Smooth muscle cell (in vitro differentiated cells): ENCODE results near the gene ATG2A. TPM values are rescaled to one million over a fixed set of nuclear protein-coding genes. Genes with fewer than 3 reads are reported as not detected.
A peak's percentile ranks its signal among the peaks of the same experiment; 100 is the strongest.
"Not testable (repeated sequence)": the region's sequence is repeated elsewhere in the genome, so short reads cannot be mapped to it uniquely, and the experiment has no call there.

Experiments used
- DNase-seq: peaks from one replicate; lab custom pipeline; 2025; ENCODE audit not compliant: unreplicated experiment; lab: John Stamatoyannopoulos, UW
- H2AFZ ChIP-seq: fragments of 200-600 bp; sonication (generic); 2 replicates; pipeline ENCODE4 v1.6.0; 2016; ENCODE audit warnings: antibody characterized with exemption, low read depth, mild to moderate bottlenecking
- H3F3A ChIP-seq: fragments of 200-600 bp; sonication (generic); 2 replicates; pipeline ENCODE4 v1.6.0; 2017; ENCODE audit warnings: antibody characterized with exemption, low read depth
- H3K27ac ChIP-seq: fragments of 200-600 bp; sonication (generic); 2 replicates; pipeline ENCODE4 v1.5.1; 2016; ENCODE audit warnings: low read depth, mild to moderate bottlenecking
- H3K27me3 ChIP-seq: fragments of 200-600 bp; sonication (generic); 2 replicates; pipeline ENCODE4 v1.6.1; 2016; ENCODE audit warnings: low read depth, mild to moderate bottlenecking
- H3K36me3 ChIP-seq: fragments of 200-600 bp; sonication (generic); 2 replicates; pipeline ENCODE4 v1.5.1; 2016; ENCODE audit warnings: low read depth
- H3K4me1 ChIP-seq: fragments of 200-600 bp; sonication (generic); 2 replicates; pipeline ENCODE4 v1.5.1; 2016; ENCODE audit warnings: low read depth
- H3K4me2 ChIP-seq: fragments of 200-600 bp; sonication (generic); 2 replicates; pipeline ENCODE4 v1.6.0; 2016; ENCODE audit warnings: mild to moderate bottlenecking
- H3K4me3 ChIP-seq: fragments of 200-600 bp; sonication (generic); 2 replicates; pipeline ENCODE4 v1.5.1; 2016; ENCODE audit warnings: mild to moderate bottlenecking
- H3K79me2 ChIP-seq: fragments of 200-600 bp; sonication (generic); 2 replicates; pipeline ENCODE4 v1.6.0; 2016; ENCODE audit warnings: low read depth, mild to moderate bottlenecking
- H3K9ac ChIP-seq: fragments of 200-600 bp; sonication (generic); 2 replicates; pipeline ENCODE4 v1.6.0; 2016; ENCODE audit warnings: low read depth
- H3K9me3 ChIP-seq: fragments of 200-600 bp; sonication (generic); replicated peaks from 2 replicates; pipeline ENCODE4 v1.5.1; 2016; ENCODE audit warnings: low read depth
- H4K20me1 ChIP-seq: fragments of 200-600 bp; sonication (generic); 2 replicates; pipeline ENCODE4 v1.6.0; 2016; ENCODE audit warnings: low read depth
- CTCF ChIP-seq: fragments of 200-600 bp; sonication (generic); IDR thresholded peaks from 2 replicates; pipeline ENCODE4 v1.5.1; 2017; ENCODE audit warnings: borderline replicate concordance, mild to moderate bottlenecking, antibody characterized with exemption; ENCODE audit not compliant: insufficient read depth, poor library complexity, severe bottlenecking
- WGBS: methylation state at CpG from one replicate; pipeline ENCODE4 v1.1.7; 2016; ENCODE audit warnings: low lambda C conversion rate; 5-methylcytosine and 5-hydroxymethylcytosine counted together
- microRNA counts: library from miRNA; unstranded; fragments of <30 nt; microRNA quantifications from one replicate; lab custom pipeline; 2016
- microRNA-seq: library from miRNA; unstranded; fragments of <30 nt; microRNA quantifications from one replicate; pipeline ENCODE4, GENCODE V29; 2016; ENCODE audit warnings: borderline number of aligned reads
- polyA plus RNA-seq: library from polyadenylated mRNA; unstranded; fragments of >200 nt; fragmentation: Nextera tagmentation; extraction: Ambion mirVana; gene quantifications from 2 replicates; pipeline ENCODE4 v1.2.1, GENCODE V29; 2016
- small RNA-seq: library from RNA; depleted of rRNA; stranded (forward); fragments of <200 nt; gene quantifications from one replicate; pipeline ENCODE3, GENCODE V24; 2014
- total RNA-seq: library from RNA; depleted of rRNA; stranded (reverse); fragments of >200 nt; gene quantifications from 2 replicates; pipeline ENCODE4 v1.2.3, GENCODE V29; 2014

ATG2A gene
- total and polyA plus RNA-seq, 2 experiments from 2014 or later, result 4.9 to 6.2 TPM

DNA sequence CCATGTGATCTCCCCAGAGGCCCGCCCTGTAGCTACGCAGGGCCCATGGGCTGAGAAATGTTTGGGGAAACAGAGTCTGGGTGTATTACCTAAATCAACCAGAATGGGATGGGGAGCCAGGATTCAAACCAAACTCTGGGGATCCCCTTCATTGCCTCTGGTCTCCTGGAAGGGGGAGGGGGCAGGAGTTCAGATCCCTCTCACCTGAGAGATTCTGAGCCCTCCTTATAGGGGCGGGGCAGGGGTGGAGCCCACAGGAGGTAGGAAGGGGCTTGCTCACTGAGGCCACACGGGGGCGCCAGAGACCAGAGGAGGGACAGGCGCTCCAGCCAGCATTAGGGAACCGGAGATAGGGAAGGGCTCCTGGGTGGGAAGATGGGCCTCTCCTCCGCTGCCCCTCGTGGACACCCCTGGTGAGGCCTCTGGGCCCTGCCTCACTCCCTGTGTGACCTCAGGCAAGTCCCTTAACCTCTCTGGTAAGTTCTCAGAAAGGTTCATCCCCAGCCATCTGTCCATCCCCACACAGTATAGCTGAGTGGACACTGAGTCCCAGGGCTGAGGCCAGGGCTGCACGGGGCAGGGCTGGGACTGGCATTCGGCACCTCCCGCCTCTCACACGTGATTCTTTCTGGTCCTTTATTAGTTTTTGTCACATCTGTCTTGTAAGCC lies 69.9 kb downstream of the ATG2A start:
- peak; percentile 74 for DNase-seq
- Histone ChIP-seq H3K4me3 (no peak overlapping the region), H3K9me3 (no peaks in the 10 kb centered on the region), H4K20me1 (no peaks in the 10 kb centered on the region), H3F3A (peaks cover 14% of the 10 kb centered on the region), H3K79me2 (no peaks in the 10 kb centered on the region), H3K4me1 (peaks cover 12% of the 10 kb centered on the region), H3K27ac (no peak overlapping the region), H3K27me3 (no peaks in the 10 kb centered on the region), H2AFZ (no peak overlapping the region), H3K36me3 (no peaks in the 10 kb centered on the region), H3K4me2 (no peak overlapping the region), H3K9ac (no peak overlapping the region)
- peak; percentile 88 for TF ChIP-seq CTCF
- WGBS, result 42% methylated on average over 12 of the region's 13 CpGs

GRCh38 chr11:64845776-64846129 lies 71.3 kb downstream of the ATG2A start:
- H3K27me3 ChIP-seq, H3K79me2 ChIP-seq, H3K4me3 ChIP-seq, H3K36me3 ChIP-seq, H3K9me3 ChIP-seq, H3K27ac ChIP-seq, H3K4me2 ChIP-seq, DNase-seq, H2AFZ ChIP-seq, H4K20me1 ChIP-seq, H3K9ac ChIP-seq: not testable (repeated sequence)
- WGBS, result 97% methylated on average over 8 of the region's 8 CpGs
- H3K4me1 ChIP-seq, result peaks cover 12% of the 10 kb centered on the region
- H3F3A ChIP-seq, result peaks cover 14% of the 10 kb centered on the region

- Histone ChIP-seq H3F3A (peaks cover 14% of the 10 kb centered on the region), H3K4me1 (peaks cover 12% of the 10 kb centered on the region), H3K79me2 (no peaks in the 10 kb centered on the region), H3K9ac (no peak overlapping the region), H3K36me3 (no peaks in the 10 kb centered on the region), H3K4me2 (peak overlapping the region; percentile 84), H3K27ac (peak overlapping the region; percentile 24), H3K9me3 (no peaks in the 10 kb centered on the region), H2AFZ (no peak overlapping the region), H4K20me1 (no peaks in the 10 kb centered on the region), H3K27me3 (no peaks in the 10 kb centered on the region), H3K4me3 (peak overlapping the region; percentile 56)
- DNase-seq, result no peak
- no peak for TF ChIP-seq CTCF
- 28% methylated on average over 9 of the region's 9 CpGs for WGBS
Observed at GRCh38 chr11:64845129-64845775, 71.8 kb downstream of the ATG2A start.

MicroRNA genes within 50 kb of the gene (microRNA counts, 767-probe panel; counts per million panel counts)
- 4,158 counts per million, percentile 15 among the panel's probes with 10 or more counts for microRNA hsa-miR-192-5p (lab: Ali Mortazavi, UCI)

Small RNAs within 50 kb of the gene (microRNA-seq; reads per million reads assigned to microRNA genes)
- gene MIR6749 (not detected), gene MIR6750 (4.1 reads per million)

Small RNAs within 50 kb of the gene (small RNA-seq; reads per million reads assigned to genes)
- not detected for gene MIR6749
- not detected for gene MIR6750

Other genes starting within 250 kb of the ATG2A start
- gene NRXN2, start 194.0 kb downstream of the ATG2A start, total RNA-seq, result 0.13 and 1.4 TPM in 2 replicates
- gene NRXN2, start 194.0 kb downstream of the ATG2A start, polyA plus RNA-seq, result 1.7 and 2.6 TPM in 2 replicates
- 0.40 and 2.9 TPM in 2 replicates for gene RASGRP2, start 173.1 kb downstream of the ATG2A start, total RNA-seq
- 0.78 and 3.6 TPM in 2 replicates for gene RASGRP2, start 173.1 kb downstream of the ATG2A start, polyA plus RNA-seq
- gene PYGM, start 157.2 kb downstream of the ATG2A start, total RNA-seq, result 0.58 and 2.2 TPM in 2 replicates
- 1.1 and 2.0 TPM in 2 replicates for gene PYGM, start 157.2 kb downstream of the ATG2A start, polyA plus RNA-seq
- gene SF1, start 138.7 kb downstream of the ATG2A start, total RNA-seq, result 78.8 and 115 TPM in 2 replicates
- 84.2 and 101 TPM in 2 replicates for gene SF1, start 138.7 kb downstream of the ATG2A start, polyA plus RNA-seq
- gene MAP4K2, start 114.0 kb downstream of the ATG2A start, total RNA-seq, result 25.9 and 28.9 TPM in 2 replicates
- 20.0 and 23.6 TPM in 2 replicates for gene MAP4K2, start 114.0 kb downstream of the ATG2A start, polyA plus RNA-seq
- gene MEN1, start 106.7 kb downstream of the ATG2A start, total RNA-seq, result 10.5 and 11.6 TPM in 2 replicates
- gene MEN1, start 106.7 kb downstream of the ATG2A start, polyA plus RNA-seq, result 35.4 and 37.3 TPM in 2 replicates
- gene CDC42BPG, start 72.6 kb downstream of the ATG2A start, total RNA-seq, result 3.0 and 4.7 TPM in 2 replicates
- 1.7 and 5.9 TPM in 2 replicates for gene CDC42BPG, start 72.6 kb downstream of the ATG2A start, polyA plus RNA-seq
- 30.9 and 59.8 TPM in 2 replicates for gene EHD1, start 38.6 kb downstream of the ATG2A start, total RNA-seq
- 42.8 and 46.7 TPM in 2 replicates for gene EHD1, start 38.6 kb downstream of the ATG2A start, polyA plus RNA-seq
- 14.9 and 20.7 TPM in 2 replicates for gene PPP2R5B, start 7.5 kb upstream of the ATG2A start, total RNA-seq
- 32.7 and 36.6 TPM in 2 replicates for gene PPP2R5B, start 7.5 kb upstream of the ATG2A start, polyA plus RNA-seq
- gene GPHA2, start 18.7 kb upstream of the ATG2A start, total RNA-seq, result not detected in 2 replicates
- 0.40 TPM in 1 of 2 replicates, not detected in the other for gene GPHA2, start 18.7 kb upstream of the ATG2A start, polyA plus RNA-seq
- gene MAJIN, start 54.9 kb upstream of the ATG2A start, total RNA-seq, result not detected in 2 replicates
- gene MAJIN, start 54.9 kb upstream of the ATG2A start, polyA plus RNA-seq, result not detected in 2 replicates
- gene BATF2, start 79.8 kb upstream of the ATG2A start, total RNA-seq, result not detected in 2 replicates
- gene BATF2, start 79.8 kb upstream of the ATG2A start, polyA plus RNA-seq, result 0.41 TPM in 1 of 2 replicates, not detected in the other
- gene ARL2, start 97.0 kb upstream of the ATG2A start, total RNA-seq, result 61.0 and 83.3 TPM in 2 replicates
- gene ARL2, start 97.0 kb upstream of the ATG2A start, polyA plus RNA-seq, result 116 and 122 TPM in 2 replicates
- 9.4 and 14.8 TPM in 2 replicates for gene SNX15, start 110.2 kb upstream of the ATG2A start, total RNA-seq
- gene SNX15, start 110.2 kb upstream of the ATG2A start, polyA plus RNA-seq, result 24.7 and 25.1 TPM in 2 replicates
- gene SAC3D1, start 124.0 kb upstream of the ATG2A start, total RNA-seq, result 7.4 and 7.6 TPM in 2 replicates
- gene SAC3D1, start 124.0 kb upstream of the ATG2A start, polyA plus RNA-seq, result 26.2 and 33.3 TPM in 2 replicates
- gene NAALADL1, start 141.3 kb upstream of the ATG2A start, total RNA-seq, result 1.0 and 1.8 TPM in 2 replicates
- gene NAALADL1, start 141.3 kb upstream of the ATG2A start, polyA plus RNA-seq, result 2.0 and 7.0 TPM in 2 replicates
- gene CDCA5, start 166.8 kb upstream of the ATG2A start, total RNA-seq, result 8.0 and 8.3 TPM in 2 replicates
- 8.5 and 11.2 TPM in 2 replicates for gene CDCA5, start 166.8 kb upstream of the ATG2A start, polyA plus RNA-seq
- gene ZFPL1, start 167.0 kb upstream of the ATG2A start, total RNA-seq, result 49.1 and 91.0 TPM in 2 replicates
- gene ZFPL1, start 167.0 kb upstream of the ATG2A start, polyA plus RNA-seq, result 81.0 and 87.1 TPM in 2 replicates
- 104 and 154 TPM in 2 replicates for gene VPS51, start 179.0 kb upstream of the ATG2A start, total RNA-seq
- gene VPS51, start 179.0 kb upstream of the ATG2A start, polyA plus RNA-seq, result 55.2 and 65.0 TPM in 2 replicates
- gene TM7SF2, start 194.7 kb upstream of the ATG2A start, total RNA-seq, result 16.8 and 26.9 TPM in 2 replicates
- gene TM7SF2, start 194.7 kb upstream of the ATG2A start, polyA plus RNA-seq, result 17.4 and 43.1 TPM in 2 replicates
- 9.1 and 13.8 TPM in 2 replicates for gene ZNHIT2, start 200.5 kb upstream of the ATG2A start, total RNA-seq
- gene ZNHIT2, start 200.5 kb upstream of the ATG2A start, polyA plus RNA-seq, result 14.5 and 19.5 TPM in 2 replicates
- gene FAU, start 204.9 kb upstream of the ATG2A start, total RNA-seq, result 373 and 509 TPM in 2 replicates
- 537 and 578 TPM in 2 replicates for gene FAU, start 204.9 kb upstream of the ATG2A start, polyA plus RNA-seq
- gene MRPL49, start 205.1 kb upstream of the ATG2A start, total RNA-seq, result 28.2 and 43.0 TPM in 2 replicates
- 53.2 and 55.4 TPM in 2 replicates for gene MRPL49, start 205.1 kb upstream of the ATG2A start, polyA plus RNA-seq
- 39.9 and 52.0 TPM in 2 replicates for gene SYVN1, start 217.3 kb upstream of the ATG2A start, total RNA-seq
- gene SYVN1, start 217.3 kb upstream of the ATG2A start, polyA plus RNA-seq, result 30.0 and 32.0 TPM in 2 replicates